Caco-2 (cell line): ENCODE data around the gene MLPH. TPM values are rescaled to one million over a fixed set of nuclear protein-coding genes. Genes with fewer than 3 reads are reported as not detected.

Source experiments
- BruUV-seq: library from RNA; stranded (reverse); fragments of 400-500 nt; replicated peaks from 2 replicates; lab custom pipeline; 2021; lab: Mats Ljungman, UMichigan
- CTCF ChIA-PET: fragments of 300-600 bp; sonication (Branson Sonifier 250); formaldehyde crosslinking; loops from one replicate; lab custom pipeline; 2022; ENCODE audit warnings: antibody characterized with exemption; lab: Charles Lee
- POLR2A ChIA-PET: fragments of 300-600 bp; sonication (Branson Sonifier 250); formaldehyde crosslinking; loops from one replicate; lab custom pipeline; 2022; ENCODE audit warnings: antibody characterized with exemption; lab: Charles Lee
- DNase-seq, 2 experiments: peaks; one replicate each; pipeline versions ENCODE4 v3.0.0 to v3.0.0-alpha.2; 2020 to 2022
- H3K27me3 ChIP-seq: replicated peaks from 2 replicates; pipeline ENCODE4 v1.6.0; 2011; ENCODE audit warnings: low read length; ENCODE audit not compliant: control insufficient read depth, insufficient read depth
- H3K36me3 ChIP-seq: 2 replicates; pipeline ENCODE4 v1.5.1; 2011; ENCODE audit warnings: low read length; ENCODE audit not compliant: control insufficient read depth, insufficient read depth
- H3K4me1 ChIP-seq: fragments of 250-450 bp; sonication (Bioruptor Pico); 2 replicates; pipeline ENCODE4 v1.5.1; 2020; ENCODE audit warnings: mild to moderate bottlenecking
- H3K4me3 ChIP-seq: 2 replicates; pipeline ENCODE4 v1.5.1; 2011; ENCODE audit warnings: low read depth, mild to moderate bottlenecking, control low read depth, low read length
- H3K9me3 ChIP-seq: fragments of 250-450 bp; sonication (Bioruptor Pico); 2 replicates; pipeline ENCODE4 v1.5.1; 2020; ENCODE audit warnings: mild to moderate bottlenecking, moderate library complexity
- H3K27ac Mint-ChIP-seq: one replicate; pipeline ENCODE4 v1.8.0; 2022; ENCODE audit warnings: mixed read lengths; ENCODE audit not compliant: unreplicated experiment
- H3K27me3 Mint-ChIP-seq: one replicate; pipeline ENCODE4 v1.8.0; 2022; ENCODE audit warnings: mixed read lengths; ENCODE audit not compliant: insufficient read depth, unreplicated experiment
- H3K36me3 Mint-ChIP-seq: one replicate; pipeline ENCODE4 v1.8.0; 2022; ENCODE audit warnings: mild to moderate bottlenecking, mixed read lengths; ENCODE audit not compliant: insufficient read depth, unreplicated experiment
- H3K4me1 Mint-ChIP-seq: one replicate; pipeline ENCODE4 v1.8.0; 2022; ENCODE audit warnings: low read depth, mixed read lengths; ENCODE audit not compliant: unreplicated experiment
- H3K4me3 Mint-ChIP-seq: one replicate; pipeline ENCODE4 v1.8.0; 2022; ENCODE audit warnings: mild to moderate bottlenecking, moderate library complexity, mixed read lengths; ENCODE audit not compliant: unreplicated experiment
- H3K9me3 Mint-ChIP-seq: one replicate; pipeline ENCODE4 v1.8.0; 2022; ENCODE audit warnings: mixed read lengths; ENCODE audit not compliant: unreplicated experiment
- intact Hi-C: fragments of 100-400 bp; cut with micrococcal nuclease; formaldehyde crosslinking; loops from one replicate; pipeline ENCODE4 v1.10.0; 2022; ENCODE audit not compliant: unreplicated experiment
- total RNA-seq: library from RNA; stranded (reverse); gene quantifications from 2 replicates; pipeline ENCODE4 v1.2.3, GENCODE V29; 2022
- TF ChIP-seq, protein P1 (sequence below), 2 experiments: fragments of 200-600 bp in 1 of 2; IDR thresholded peaks; 1 replicate in 1 of 2; 2 replicates in 1 of 2; pipeline versions ENCODE4 v1.5.1 to v1.8.0; 2011 to 2022; ENCODE audit warnings: antibody characterized with exemption in 1 of 2, control low read depth in 1 of 2, inconsistent platforms in 1 of 2, low read depth in 1 of 2, low read length in 1 of 2, mild to moderate bottlenecking in 1 of 2, moderate library complexity in 1 of 2; ENCODE audit not compliant: insufficient read depth in 1 of 2, severe bottlenecking in 1 of 2, unreplicated experiment in 1 of 2

MLPH gene
- total RNA-seq, 1 experiment from 2014 or later: not detected

- H3K36me3 Mint-ChIP-seq: peaks cover 3% of the 10 kb centered on the region
- no peaks in the 10 kb centered on the region for H3K27me3 Mint-ChIP-seq
- TF ChIP-seq, protein P1, sequence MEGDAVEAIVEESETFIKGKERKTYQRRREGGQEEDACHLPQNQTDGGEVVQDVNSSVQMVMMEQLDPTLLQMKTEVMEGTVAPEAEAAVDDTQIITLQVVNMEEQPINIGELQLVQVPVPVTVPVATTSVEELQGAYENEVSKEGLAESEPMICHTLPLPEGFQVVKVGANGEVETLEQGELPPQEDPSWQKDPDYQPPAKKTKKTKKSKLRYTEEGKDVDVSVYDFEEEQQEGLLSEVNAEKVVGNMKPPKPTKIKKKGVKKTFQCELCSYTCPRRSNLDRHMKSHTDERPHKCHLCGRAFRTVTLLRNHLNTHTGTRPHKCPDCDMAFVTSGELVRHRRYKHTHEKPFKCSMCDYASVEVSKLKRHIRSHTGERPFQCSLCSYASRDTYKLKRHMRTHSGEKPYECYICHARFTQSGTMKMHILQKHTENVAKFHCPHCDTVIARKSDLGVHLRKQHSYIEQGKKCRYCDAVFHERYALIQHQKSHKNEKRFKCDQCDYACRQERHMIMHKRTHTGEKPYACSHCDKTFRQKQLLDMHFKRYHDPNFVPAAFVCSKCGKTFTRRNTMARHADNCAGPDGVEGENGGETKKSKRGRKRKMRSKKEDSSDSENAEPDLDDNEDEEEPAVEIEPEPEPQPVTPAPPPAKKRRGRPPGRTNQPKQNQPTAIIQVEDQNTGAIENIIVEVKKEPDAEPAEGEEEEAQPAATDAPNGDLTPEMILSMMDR (IDR thresholded peaks at IDR 0.05; ENCODE audit: insufficient read depth in 1 of 2, low read depth in 1 of 2, low read length in 1 of 2, severe bottlenecking in 1 of 2, unreplicated experiment in 1 of 2): no peak
- intact Hi-C loops: no loop called here
- Histone ChIP-seq H3K36me3 (no peaks in the 10 kb centered on the region), H3K4me1 (no peaks in the 10 kb centered on the region), H3K4me3 (no peak overlapping the region), H3K27me3 (no peaks in the 10 kb centered on the region), H3K9me3 (no peaks in the 10 kb centered on the region)
- no peaks in the 10 kb centered on the region for H3K9me3 Mint-ChIP-seq
- no peak overlapping the region for H3K4me3 Mint-ChIP-seq
- peaks cover 5% of the 10 kb centered on the region for H3K4me1 Mint-ChIP-seq
- CTCF ChIA-PET: no interaction called here
- no peak for DNase-seq
- no TSS peak for BruUV-seq
- no peak overlapping the region for H3K27ac Mint-ChIP-seq
- POLR2A ChIA-PET: no interaction called here
These were observed 65.9 kb downstream of the MLPH start for GRCh38 chr2:237552908-237553307.

GRCh38 chr2:237553948-237554347, 66.9 kb downstream of the MLPH start:
- H3K4me1 Mint-ChIP-seq: peaks cover 5% of the 10 kb centered on the region

DNA sequence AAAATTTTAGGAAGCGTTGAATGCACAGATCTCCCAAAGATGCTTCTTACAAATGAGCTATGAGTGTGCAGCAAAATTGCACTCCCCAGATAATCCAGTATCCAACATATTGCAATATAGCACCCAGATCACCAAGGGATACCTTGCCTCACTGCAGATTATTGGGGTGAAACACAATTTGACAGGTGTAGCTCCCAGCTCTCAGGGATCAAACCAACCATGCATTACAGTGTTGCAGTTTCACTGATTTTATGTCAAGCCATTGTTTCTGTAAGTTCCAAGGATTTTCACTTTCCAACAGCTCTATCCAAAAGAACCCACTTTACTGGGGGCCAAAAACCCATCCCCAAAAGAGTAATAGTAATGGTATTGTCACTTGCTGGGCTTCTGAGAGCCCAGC, 68.5 kb downstream of the MLPH start:
- Mint-ChIP-seq H3K27ac (no peak overlapping the region), H3K36me3 (peaks cover 6% of the 10 kb centered on the region), H3K4me1 (no peaks in the 10 kb centered on the region), H3K4me3 (no peak overlapping the region), H3K9me3 (no peaks in the 10 kb centered on the region), H3K27me3 (no peaks in the 10 kb centered on the region)
- no peaks in the 10 kb centered on the region for H3K27me3 ChIP-seq
- CTCF ChIA-PET: no interaction called here
- H3K4me1 ChIP-seq: no peaks in the 10 kb centered on the region
- no peaks in the 10 kb centered on the region for H3K9me3 ChIP-seq
- POLR2A ChIA-PET: no interaction called here
- DNase-seq: no peak
- H3K4me3 ChIP-seq: no peak overlapping the region
- intact Hi-C loops: no loop called here
- H3K36me3 ChIP-seq: no peaks in the 10 kb centered on the region
- no TSS peak for BruUV-seq
- TF ChIP-seq, protein P1 (IDR thresholded peaks at IDR 0.05; ENCODE audit: insufficient read depth in 1 of 2, low read depth in 1 of 2, low read length in 1 of 2, severe bottlenecking in 1 of 2, unreplicated experiment in 1 of 2): no peak

More at GRCh38 chr2:237553948-237554347, 66.9 kb downstream of the MLPH start:
- BruUV-seq: no TSS peak
- intact Hi-C loops: no loop called here
- no peak for DNase-seq
- ChIA-PET CTCF (no interaction called here), POLR2A (no interaction called here)
- Mint-ChIP-seq H3K36me3 (peaks cover 6% of the 10 kb centered on the region), H3K27me3 (no peaks in the 10 kb centered on the region), H3K27ac (no peak overlapping the region), H3K4me3 (no peak overlapping the region), H3K9me3 (no peaks in the 10 kb centered on the region)
- Histone ChIP-seq H3K4me1 (no peaks in the 10 kb centered on the region), H3K27me3 (no peaks in the 10 kb centered on the region), H3K36me3 (no peaks in the 10 kb centered on the region), H3K9me3 (no peaks in the 10 kb centered on the region), H3K4me3 (no peak overlapping the region)
- TF ChIP-seq, protein P1 (IDR thresholded peaks at IDR 0.05; ENCODE audit: insufficient read depth in 1 of 2, low read depth in 1 of 2, low read length in 1 of 2, severe bottlenecking in 1 of 2, unreplicated experiment in 1 of 2): no peak
